Neural progenitor cell (in vitro differentiated cells): ENCODE measurements around the gene USP36. TPM values are rescaled to one million over a fixed set of nuclear protein-coding genes. Genes with fewer than 3 reads are reported as not detected.

Experiments used
- DNase-seq: peaks from one replicate; pipeline ENCODE4 v3.0.0-alpha.2; 2016; ENCODE audit warnings: low spot score
- H2AFZ ChIP-seq: fragments of 200-600 bp; sonication (generic); replicated peaks from 2 replicates; pipeline ENCODE4 v1.6.1; 2016; ENCODE audit warnings: antibody characterized with exemption
- H3F3A ChIP-seq: fragments of 200-600 bp; sonication (generic); 2 replicates; pipeline ENCODE4 v1.6.1; 2016; ENCODE audit warnings: antibody characterized with exemption, low read depth
- H3K27ac ChIP-seq: fragments of 200-600 bp; sonication (generic); 2 replicates; pipeline ENCODE4 v1.5.1; 2016; ENCODE audit warnings: mild to moderate bottlenecking
- H3K27me3 ChIP-seq: fragments of 200-600 bp; sonication (generic); 2 replicates; pipeline ENCODE4 v1.6.1; 2016; ENCODE audit warnings: mild to moderate bottlenecking, moderate library complexity
- H3K36me3 ChIP-seq: fragments of 200-600 bp; sonication (generic); 2 replicates; pipeline ENCODE4 v1.5.1; 2016
- H3K4me1 ChIP-seq: fragments of 200-600 bp; sonication (generic); 2 replicates; pipeline ENCODE4 v1.6.1; 2016; ENCODE audit warnings: mixed run types
- H3K4me2 ChIP-seq: fragments of 200-600 bp; sonication (generic); 2 replicates; pipeline ENCODE4 v1.6.1; 2016
- H3K4me3 ChIP-seq: fragments of 200-600 bp; sonication (generic); 2 replicates; pipeline ENCODE4 v1.5.1; 2016
- H3K79me2 ChIP-seq: fragments of 200-600 bp; sonication (generic); 2 replicates; pipeline ENCODE4 v1.6.1; 2016; ENCODE audit warnings: low read depth
- H3K9ac ChIP-seq: fragments of 200-600 bp; sonication (generic); 2 replicates; pipeline ENCODE4 v1.6.1; 2016
- H3K9me3 ChIP-seq: fragments of 200-600 bp; sonication (generic); 2 replicates; pipeline ENCODE4 v1.5.1; 2016; ENCODE audit warnings: low read depth
- H4K20me1 ChIP-seq: fragments of 200-600 bp; sonication (generic); 2 replicates; pipeline ENCODE4 v1.6.1; 2016; ENCODE audit warnings: low read depth
- H3K27ac Mint-ChIP-seq: 3 replicates; pipeline ENCODE4 v1.8.0; 2021; ENCODE audit warnings: mixed read lengths
- H3K27me3 Mint-ChIP-seq: 2 replicates; pipeline ENCODE4 v1.8.0; 2022; ENCODE audit warnings: low read depth, mild to moderate bottlenecking, inconsistent platforms, moderate library complexity, mixed read lengths; ENCODE audit not compliant: insufficient read depth
- H3K36me3 Mint-ChIP-seq: 3 replicates; pipeline ENCODE4 v1.8.0; 2021; ENCODE audit warnings: mixed read lengths
- H3K4me1 Mint-ChIP-seq: 3 replicates; pipeline ENCODE4 v1.8.0; 2021; ENCODE audit warnings: mixed read lengths
- H3K4me3 Mint-ChIP-seq: 3 replicates; pipeline ENCODE4 v1.8.0; 2021; ENCODE audit warnings: mild to moderate bottlenecking, moderate library complexity, mixed read lengths
- H3K9me3 Mint-ChIP-seq: 3 replicates; pipeline ENCODE4 v1.8.0; 2020; ENCODE audit warnings: mixed read lengths
- EZH2 ChIP-seq: fragments of 200-600 bp; sonication (generic); IDR thresholded peaks from 2 replicates; pipeline ENCODE4 v1.6.1; 2017; ENCODE audit warnings: antibody characterized with exemption, mild to moderate bottlenecking, moderate library complexity
- EZH2phosphoT487 ChIP-seq: fragments of 200-600 bp; sonication (generic); IDR thresholded peaks from 2 replicates; pipeline ENCODE4 v1.6.1; 2017; ENCODE audit warnings: antibody characterized with exemption
- total RNA-seq: library from RNA; depleted of rRNA; stranded (reverse); fragments of >200 nt; gene quantifications from 2 replicates; pipeline ENCODE4 v1.2.3, GENCODE V29; 2015; ENCODE audit warnings: low replicate concordance
- TF ChIP-seq, protein P1 (sequence below): fragments of 200-600 bp; sonication (generic); IDR thresholded peaks from 2 replicates; pipeline ENCODE4 v1.5.1; 2017; ENCODE audit warnings: antibody characterized with exemption, mild to moderate bottlenecking

Gene USP36
- total RNA-seq, 1 donor from 2014 or later: 16.6 TPM

DNA sequence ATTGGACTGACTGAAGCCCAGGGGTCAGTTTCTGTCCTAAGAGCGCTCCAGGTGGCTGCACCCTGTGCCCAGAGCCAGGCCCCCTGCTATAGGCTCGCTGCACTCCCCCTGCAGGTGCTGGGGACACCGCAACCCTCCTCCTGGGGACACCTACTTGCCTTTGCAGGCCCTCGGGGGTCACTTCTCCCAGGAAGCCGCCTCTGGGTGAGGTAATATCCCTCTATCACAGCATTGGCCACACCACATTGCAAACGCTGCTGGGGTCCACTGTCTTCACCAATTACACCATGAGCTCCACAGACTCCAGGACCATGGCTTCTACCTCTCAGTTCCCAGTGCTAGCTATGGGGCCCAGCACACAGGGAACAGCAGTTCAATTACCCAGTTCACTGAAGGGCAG is 14.9 kb downstream of the USP36 start:
- Histone ChIP-seq H3K79me2 (peaks cover 12% of the 10 kb centered on the region), H3K4me3 (no peak overlapping the region)
- H3K36me3 Mint-ChIP-seq: peaks cover 36% of the 10 kb centered on the region

GRCh38 chr17:78824240-78824639 is 16.4 kb downstream of the USP36 start:
- Mint-ChIP-seq H3K27me3 (no peaks in the 10 kb centered on the region), H3K4me3 (no peak overlapping the region), H3K36me3 (peaks cover 39% of the 10 kb centered on the region), H3K27ac (no peak overlapping the region), H3K4me1 (peaks cover 14% of the 10 kb centered on the region), H3K9me3 (no peaks in the 10 kb centered on the region)
- H3F3A ChIP-seq: no peaks in the 10 kb centered on the region
- DNase-seq: no peak
- TF ChIP-seq EZH2phosphoT487: no peak
- TF ChIP-seq, protein P1, sequence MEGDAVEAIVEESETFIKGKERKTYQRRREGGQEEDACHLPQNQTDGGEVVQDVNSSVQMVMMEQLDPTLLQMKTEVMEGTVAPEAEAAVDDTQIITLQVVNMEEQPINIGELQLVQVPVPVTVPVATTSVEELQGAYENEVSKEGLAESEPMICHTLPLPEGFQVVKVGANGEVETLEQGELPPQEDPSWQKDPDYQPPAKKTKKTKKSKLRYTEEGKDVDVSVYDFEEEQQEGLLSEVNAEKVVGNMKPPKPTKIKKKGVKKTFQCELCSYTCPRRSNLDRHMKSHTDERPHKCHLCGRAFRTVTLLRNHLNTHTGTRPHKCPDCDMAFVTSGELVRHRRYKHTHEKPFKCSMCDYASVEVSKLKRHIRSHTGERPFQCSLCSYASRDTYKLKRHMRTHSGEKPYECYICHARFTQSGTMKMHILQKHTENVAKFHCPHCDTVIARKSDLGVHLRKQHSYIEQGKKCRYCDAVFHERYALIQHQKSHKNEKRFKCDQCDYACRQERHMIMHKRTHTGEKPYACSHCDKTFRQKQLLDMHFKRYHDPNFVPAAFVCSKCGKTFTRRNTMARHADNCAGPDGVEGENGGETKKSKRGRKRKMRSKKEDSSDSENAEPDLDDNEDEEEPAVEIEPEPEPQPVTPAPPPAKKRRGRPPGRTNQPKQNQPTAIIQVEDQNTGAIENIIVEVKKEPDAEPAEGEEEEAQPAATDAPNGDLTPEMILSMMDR: no peak
- TF ChIP-seq EZH2: no peak
- no peak overlapping the region for H2AFZ ChIP-seq
- no peak overlapping the region for H3K9ac ChIP-seq
- H3K4me3 ChIP-seq: no peak overlapping the region
- H3K27ac ChIP-seq: no peak overlapping the region
- peaks cover 9% of the 10 kb centered on the region for H3K4me1 ChIP-seq
- H3K36me3 ChIP-seq: no peaks in the 10 kb centered on the region
- H3K9me3 ChIP-seq: no peaks in the 10 kb centered on the region
- peaks cover 4% of the 10 kb centered on the region for H3K79me2 ChIP-seq
- H3K4me2 ChIP-seq: no peak overlapping the region
- H4K20me1 ChIP-seq: peaks cover 27% of the 10 kb centered on the region
- H3K27me3 ChIP-seq: no peaks in the 10 kb centered on the region

More for the DNA sequence above, 14.9 kb downstream of the USP36 start:
- Mint-ChIP-seq H3K27ac (no peak overlapping the region), H3K4me1 (peaks cover 14% of the 10 kb centered on the region), H3K4me3 (no peak overlapping the region), H3K27me3 (no peaks in the 10 kb centered on the region), H3K9me3 (no peaks in the 10 kb centered on the region)
- Histone ChIP-seq H3F3A (no peaks in the 10 kb centered on the region), H3K27ac (no peak overlapping the region), H3K4me1 (peaks cover 9% of the 10 kb centered on the region), H4K20me1 (peaks cover 36% of the 10 kb centered on the region), H3K27me3 (no peaks in the 10 kb centered on the region), H3K36me3 (no peaks in the 10 kb centered on the region), H3K9me3 (no peaks in the 10 kb centered on the region), H3K4me2 (no peak overlapping the region), H3K9ac (no peak overlapping the region), H2AFZ (no peak overlapping the region)
- DNase-seq: no peak
- TF ChIP-seq, protein P1: no peak
- no peak for TF ChIP-seq EZH2phosphoT487
- no peak for TF ChIP-seq EZH2

DNA sequence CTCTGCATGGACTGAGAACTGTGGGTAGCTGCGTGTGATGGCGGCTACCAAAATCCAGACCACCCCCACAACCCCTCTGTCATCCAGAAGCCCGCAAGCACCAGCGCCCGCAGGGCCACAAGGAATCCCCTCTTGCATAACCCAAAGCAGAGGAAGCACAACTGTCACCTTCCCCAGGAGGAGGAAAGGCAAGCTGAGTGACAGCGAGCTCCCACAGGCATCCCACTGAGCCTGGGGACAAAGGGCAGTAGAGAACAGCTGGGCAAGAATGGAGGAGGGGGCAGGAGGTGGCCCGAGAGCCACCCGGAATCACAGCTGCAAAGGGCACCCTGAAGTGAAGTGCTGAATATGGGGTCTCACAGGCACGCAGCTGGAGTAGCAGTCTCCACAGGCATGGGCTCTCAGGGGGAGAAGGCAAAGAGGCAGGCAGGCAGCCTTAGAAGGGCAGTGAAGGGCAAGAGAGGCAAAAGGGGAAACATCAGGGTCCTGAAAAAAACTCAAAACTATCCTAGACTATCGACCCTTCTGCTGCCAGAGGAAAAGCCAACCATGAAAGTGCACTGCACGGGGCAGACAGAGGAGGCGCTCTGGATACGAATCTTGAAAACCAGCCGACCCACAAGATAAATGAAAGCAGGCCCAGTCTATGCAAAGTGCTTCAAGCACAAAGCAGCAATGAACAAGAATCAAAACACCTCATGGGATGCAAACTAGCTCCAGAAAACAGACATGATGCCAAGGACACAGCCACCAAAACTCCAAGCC is 17.1 kb downstream of the USP36 start:
- Histone ChIP-seq H3K4me3 (no peak overlapping the region), H3K4me2 (no peak overlapping the region), H3K27me3 (no peaks in the 10 kb centered on the region), H3K79me2 (peaks cover 4% of the 10 kb centered on the region), H3K9me3 (no peaks in the 10 kb centered on the region), H3F3A (no peaks in the 10 kb centered on the region), H2AFZ (no peak overlapping the region), H3K4me1 (peaks cover 9% of the 10 kb centered on the region), H3K36me3 (no peaks in the 10 kb centered on the region), H3K9ac (no peak overlapping the region), H3K27ac (no peak overlapping the region), H4K20me1 (peaks cover 19% of the 10 kb centered on the region)
- H3K27me3 Mint-ChIP-seq: no peaks in the 10 kb centered on the region
- no peaks in the 10 kb centered on the region for H3K9me3 Mint-ChIP-seq
- no peak overlapping the region for H3K4me3 Mint-ChIP-seq
- H3K27ac Mint-ChIP-seq: no peak overlapping the region
- DNase-seq: peak; percentile 46
- peaks cover 14% of the 10 kb centered on the region for H3K4me1 Mint-ChIP-seq
- peaks cover 44% of the 10 kb centered on the region for H3K36me3 Mint-ChIP-seq
- no peak for TF ChIP-seq EZH2phosphoT487
- TF ChIP-seq, protein P1: peak; percentile 36
